Subcutaneous adipose tissue (tissue), 4 donors: ENCODE results near the gene KCNJ14. TPM values are rescaled to one million over a fixed set of nuclear protein-coding genes. Genes with fewer than 3 reads are reported as not detected.

Experiments used
- total RNA-seq, 4 donors: library from RNA; depleted of rRNA; stranded (reverse); fragments of >200 nt; gene quantifications; one replicate each; pipeline ENCODE4 v1.1.0, GENCODE V29; 2016
- TF ChIP-seq, protein P1 (sequence below): fragments of 450-650 bp; IDR thresholded peaks from one replicate; pipeline ENCODE4 v1.5.1; 2016; ENCODE audit warnings: low read depth, mild to moderate bottlenecking, control low read depth, antibody characterized with exemption, moderate library complexity

Gene KCNJ14
- total RNA-seq, 4 donors from 2014 or later = 0.57 to 1.0 (median 0.74) TPM

DNA sequence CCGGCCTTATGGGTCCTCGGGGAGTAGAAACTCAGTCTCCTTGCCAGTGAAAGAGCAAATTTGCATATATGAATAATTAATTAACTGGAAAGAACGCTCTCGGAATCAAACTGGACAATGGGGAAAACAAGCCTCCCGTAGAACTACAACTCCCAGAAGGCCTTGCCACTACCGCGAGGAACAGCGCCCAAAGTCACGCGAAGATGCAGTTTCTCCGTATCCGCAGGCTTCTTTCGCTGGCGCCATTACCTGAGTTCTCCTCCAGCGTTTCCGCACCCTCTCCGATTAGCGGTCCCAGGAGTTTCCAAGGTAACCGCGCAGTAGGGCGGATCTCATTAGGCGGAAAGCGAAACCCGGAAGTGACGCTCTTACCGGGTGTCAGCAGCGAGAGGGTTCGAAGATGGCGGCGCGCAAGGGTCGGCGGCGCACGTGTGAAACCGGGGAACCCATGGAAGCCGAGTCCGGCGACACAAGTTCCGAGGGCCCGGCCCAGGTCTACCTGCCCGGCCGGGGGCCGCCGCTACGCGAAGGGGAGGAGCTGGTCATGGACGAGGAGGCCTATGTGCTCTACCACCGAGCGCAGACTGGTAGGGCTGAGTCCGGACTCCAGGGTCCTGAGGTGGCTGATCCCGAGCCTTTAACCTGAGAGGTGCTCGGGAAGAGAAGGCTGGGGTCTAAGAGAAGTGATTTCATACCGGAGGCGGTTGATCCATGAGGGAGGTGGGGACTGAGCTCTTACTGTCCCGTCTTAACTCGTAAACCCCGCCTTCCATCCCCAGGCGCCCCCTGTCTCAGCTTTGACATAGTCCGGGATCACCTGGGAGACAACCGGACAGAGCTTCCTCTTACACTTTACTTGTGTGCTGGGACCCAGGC lies 9.5 kb upstream of the KCNJ14 start, which contains the start of gene GRWD1:
Gene GRWD1, plus strand, starts transcription at position 378 of the 876 bp plus-strand sequence. Its CDS starts 23 bp downstream, at position 401.
- TF ChIP-seq, protein P1, sequence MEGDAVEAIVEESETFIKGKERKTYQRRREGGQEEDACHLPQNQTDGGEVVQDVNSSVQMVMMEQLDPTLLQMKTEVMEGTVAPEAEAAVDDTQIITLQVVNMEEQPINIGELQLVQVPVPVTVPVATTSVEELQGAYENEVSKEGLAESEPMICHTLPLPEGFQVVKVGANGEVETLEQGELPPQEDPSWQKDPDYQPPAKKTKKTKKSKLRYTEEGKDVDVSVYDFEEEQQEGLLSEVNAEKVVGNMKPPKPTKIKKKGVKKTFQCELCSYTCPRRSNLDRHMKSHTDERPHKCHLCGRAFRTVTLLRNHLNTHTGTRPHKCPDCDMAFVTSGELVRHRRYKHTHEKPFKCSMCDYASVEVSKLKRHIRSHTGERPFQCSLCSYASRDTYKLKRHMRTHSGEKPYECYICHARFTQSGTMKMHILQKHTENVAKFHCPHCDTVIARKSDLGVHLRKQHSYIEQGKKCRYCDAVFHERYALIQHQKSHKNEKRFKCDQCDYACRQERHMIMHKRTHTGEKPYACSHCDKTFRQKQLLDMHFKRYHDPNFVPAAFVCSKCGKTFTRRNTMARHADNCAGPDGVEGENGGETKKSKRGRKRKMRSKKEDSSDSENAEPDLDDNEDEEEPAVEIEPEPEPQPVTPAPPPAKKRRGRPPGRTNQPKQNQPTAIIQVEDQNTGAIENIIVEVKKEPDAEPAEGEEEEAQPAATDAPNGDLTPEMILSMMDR = no peak

DNA sequence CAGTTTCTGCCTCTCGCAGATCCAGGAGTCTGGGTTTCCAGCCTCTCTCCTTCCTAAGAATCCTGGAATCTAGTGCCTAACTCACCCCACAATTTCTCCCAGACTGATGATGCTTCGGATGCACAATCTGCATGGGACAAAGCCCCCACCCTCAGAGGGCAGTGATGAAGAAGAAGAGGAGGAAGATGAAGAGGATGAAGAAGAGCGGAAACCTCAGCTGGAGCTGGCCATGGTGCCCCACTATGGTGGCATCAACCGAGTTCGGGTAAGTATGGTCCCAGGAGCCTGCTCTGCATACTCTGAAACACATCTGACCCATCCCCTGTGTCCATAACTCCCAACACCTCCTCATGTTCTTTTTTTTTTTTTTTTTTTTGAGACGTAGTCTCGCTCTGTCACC lies 8.8 kb upstream of the KCNJ14 start:
- TF ChIP-seq, protein P1 = no peak

DNA sequence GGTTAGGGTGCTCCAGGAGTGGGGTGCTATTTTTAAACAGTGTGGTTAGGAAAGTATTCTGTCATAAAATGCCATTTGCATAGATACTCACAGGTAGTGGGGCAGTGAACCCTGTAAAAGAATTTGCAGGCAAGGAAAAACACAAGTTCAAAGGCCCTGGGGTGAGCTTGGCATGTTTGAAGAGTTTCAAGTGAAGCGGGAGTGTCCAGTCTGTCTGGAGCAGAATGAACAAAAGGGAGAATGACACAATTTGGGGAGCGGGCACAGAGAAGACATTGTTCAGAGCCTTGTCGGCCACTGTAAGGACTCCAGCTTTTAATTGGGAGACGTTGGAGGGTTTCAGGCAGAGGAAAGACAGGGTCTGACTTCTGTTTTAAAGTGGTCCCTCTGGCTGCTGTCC lies 6.8 kb upstream of the KCNJ14 start:
- TF ChIP-seq, protein P1 = no peak

DNA sequence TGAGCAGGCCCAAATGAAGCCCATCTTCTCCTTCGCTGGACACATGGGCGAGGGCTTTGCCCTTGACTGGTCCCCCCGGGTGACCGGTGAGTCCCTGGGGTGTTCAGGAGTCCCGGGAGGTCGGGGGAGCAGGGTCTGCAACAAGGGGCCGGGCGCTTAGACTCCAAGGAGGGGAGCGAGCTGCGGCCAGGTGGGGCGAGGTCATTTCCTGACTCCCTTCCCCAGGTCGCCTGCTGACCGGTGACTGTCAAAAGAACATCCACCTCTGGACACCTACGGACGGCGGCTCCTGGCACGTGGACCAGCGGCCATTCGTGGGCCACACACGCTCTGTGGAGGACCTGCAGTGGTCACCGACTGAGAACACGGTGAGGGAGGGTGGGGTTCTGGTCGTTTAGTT lies 4.9 kb upstream of the KCNJ14 start:
- TF ChIP-seq, protein P1 = no peak

DNA sequence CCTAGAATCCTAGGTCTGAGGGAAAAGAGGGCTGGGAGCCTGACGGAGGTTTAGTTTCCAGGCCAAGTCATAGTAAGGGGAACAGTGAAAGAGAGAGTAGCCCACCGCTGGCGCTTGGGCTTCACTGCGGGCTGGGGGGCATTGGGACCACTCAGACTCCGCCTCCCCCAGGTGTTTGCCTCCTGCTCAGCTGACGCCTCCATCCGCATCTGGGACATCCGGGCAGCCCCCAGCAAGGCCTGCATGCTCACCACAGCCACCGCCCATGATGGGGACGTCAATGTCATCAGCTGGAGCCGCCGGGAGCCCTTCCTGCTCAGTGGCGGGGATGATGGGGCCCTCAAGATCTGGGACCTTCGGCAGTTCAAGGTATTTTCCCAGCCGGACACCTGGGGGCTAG lies 4.5 kb upstream of the KCNJ14 start:
- TF ChIP-seq, protein P1 = no peak

DNA sequence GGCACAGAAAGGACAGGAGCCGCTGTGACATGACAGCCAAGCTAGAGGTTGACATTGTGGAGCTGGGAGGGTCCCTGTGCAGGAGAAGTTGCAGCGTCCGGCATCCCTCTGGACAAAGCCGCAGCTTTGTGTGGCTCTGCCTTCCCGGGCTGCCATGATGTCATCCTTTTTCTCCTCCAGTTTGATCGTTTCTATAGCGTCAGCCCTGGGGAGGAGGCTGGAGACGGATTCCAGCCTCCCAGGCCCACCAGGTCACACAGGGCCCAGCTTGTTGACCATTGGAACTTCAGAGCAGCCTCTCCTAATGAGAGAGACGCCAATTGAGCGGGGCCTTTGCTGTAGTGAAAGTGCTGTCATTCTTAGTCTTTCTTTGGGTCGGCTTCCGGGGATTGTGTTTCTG lies 3.8 kb upstream of the KCNJ14 start:
- TF ChIP-seq, protein P1 = no peak

DNA sequence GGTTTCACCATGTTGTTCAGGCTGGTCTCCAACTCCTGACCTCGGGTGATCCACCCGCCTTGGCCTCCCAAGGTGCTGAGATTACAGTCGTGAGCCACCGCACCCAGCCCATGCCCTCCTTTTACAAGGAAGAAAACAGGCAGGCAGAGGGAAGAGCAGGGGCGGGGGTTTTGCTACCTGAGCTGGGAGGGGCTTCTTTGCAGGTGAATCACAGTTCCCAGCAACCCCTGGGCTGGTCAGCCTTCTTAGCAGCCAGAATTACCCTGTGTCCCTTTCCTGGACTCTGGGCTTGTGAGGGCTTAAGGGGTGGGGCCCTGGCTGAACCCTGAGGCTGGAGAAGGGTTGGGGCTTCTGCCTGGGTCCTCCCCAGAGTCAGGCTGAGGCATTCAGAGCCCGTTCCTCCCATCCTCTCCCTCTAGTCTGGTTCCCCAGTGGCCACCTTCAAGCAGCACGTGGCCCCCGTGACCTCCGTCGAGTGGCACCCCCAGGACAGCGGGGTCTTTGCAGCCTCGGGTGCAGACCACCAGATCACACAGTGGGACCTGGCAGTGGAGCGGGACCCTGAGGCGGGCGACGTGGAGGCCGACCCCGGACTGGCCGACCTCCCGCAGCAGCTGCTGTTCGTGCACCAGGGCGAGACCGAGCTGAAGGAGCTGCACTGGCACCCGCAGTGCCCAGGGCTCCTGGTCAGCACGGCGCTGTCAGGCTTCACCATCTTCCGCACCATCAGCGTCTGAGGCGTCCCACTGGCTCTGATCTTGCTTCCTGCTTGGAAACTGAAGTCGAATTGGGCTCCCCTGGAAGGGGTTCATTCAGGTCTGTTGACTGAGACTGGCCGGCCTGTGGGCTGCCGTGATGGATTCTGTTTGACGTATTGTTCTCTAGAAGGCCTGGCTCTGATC lies 2.8 kb upstream of the KCNJ14 start:
- TF ChIP-seq, protein P1 = no peak
